Kidney (tissue), 14 donors: ENCODE measurements around the gene SIVA1. TPM values are rescaled to one million over a fixed set of nuclear protein-coding genes. Genes with fewer than 3 reads are reported as not detected.
A peak's percentile ranks its signal among the peaks of the same experiment; 100 is the strongest.

Experiments used
- DNase-seq, 5 donors: peaks; one replicate each; pipeline ENCODE4 v3.0.0-alpha.2; 2013 to 2020
- FAIRE-seq: peaks from 2 replicates; lab custom pipeline; 2012; peaks lifted over from hg19 to GRCh38; lab: Jason Lieb, UNC
- H3K27ac ChIP-seq, 2 donors: one replicate each; pipeline ENCODE4 v1.7.0; 2013; ENCODE audit warnings: low read depth in 2 of 2, low read length in 2 of 2, inconsistent platforms in 1 of 2
- H3K27me3 ChIP-seq: one replicate; pipeline ENCODE4 v1.7.1; 2013; ENCODE audit warnings: low read length, inconsistent platforms; ENCODE audit not compliant: control insufficient read depth, insufficient read depth
- H3K36me3 ChIP-seq, 3 donors: one replicate each; pipeline versions ENCODE4 v1.7.0 to v1.7.1; 2013; ENCODE audit warnings: low read length in 3 of 3, control low read depth in 1 of 3, inconsistent platforms in 1 of 3; ENCODE audit not compliant: insufficient read depth in 3 of 3, control insufficient read depth in 2 of 3
- H3K4me1 ChIP-seq, 3 donors: one replicate each; pipeline versions ENCODE4 v1.7.0 to v1.7.1; 2013; ENCODE audit warnings: low read length in 3 of 3, inconsistent platforms in 1 of 3, low read depth in 1 of 3; ENCODE audit not compliant: control insufficient read depth in 2 of 3, insufficient read depth in 2 of 3
- H3K4me3 ChIP-seq, 3 donors: one replicate each; pipeline versions ENCODE4 v1.7.0 to v1.8.1; 2013; ENCODE audit warnings: low read length in 3 of 3, control low read depth in 1 of 3, inconsistent platforms in 1 of 3
- H3K9ac ChIP-seq, 3 donors: one replicate each; pipeline versions ENCODE4 v1.7.0 to v1.7.1; 2013; ENCODE audit warnings: low read length in 3 of 3, control low read depth in 1 of 3, inconsistent platforms in 1 of 3
- H3K9me3 ChIP-seq, 3 donors: one replicate each; pipeline versions ENCODE4 v1.7.0 to v1.7.1; 2013; ENCODE audit warnings: low read length in 3 of 3, control low read depth in 1 of 3, inconsistent platforms in 1 of 3; ENCODE audit not compliant: control insufficient read depth in 2 of 3, insufficient read depth in 1 of 3
- CTCF ChIP-seq: IDR thresholded peaks from 3 replicates; pipeline ENCODE4 v1.5.1; 2012; ENCODE audit warnings: mild to moderate bottlenecking, moderate library complexity, borderline replicate concordance; ENCODE audit not compliant: insufficient read depth; ENCODE audit errors: extremely low read depth
- intact Hi-C: fragments of 100-400 bp; cut with DNase I; formaldehyde crosslinking; loops from one replicate; pipeline ENCODE4 v1.11.1; 2022
- polyA plus RNA-seq: library from polyadenylated mRNA; stranded (reverse); fragments of 350-450 nt; fragmentation: Illumina TruSeq; extraction: RNeasy Lipid Tissue Mini Kit (QIAGEN cat#74804); gene quantifications from one replicate; pipeline ENCODE4 v1.2.3, GENCODE V29; 2014; ENCODE audit warnings: low read depth, low replicate concordance; ENCODE audit not compliant: insufficient read depth
- total RNA-seq: library from RNA; stranded (reverse); fragmentation: NEBNext Ultra II Directional; extraction: Animal tissue kit (Norgen Biotek cat#: 25700); gene quantifications from one replicate; pipeline ENCODE4 v1.2.1, GENCODE V29; 2021
- donor health status: control.
- donor health status: control.
- donor health status: control.
- donor health status: control.
- donor health status: control.
- donor health status: DM: yes; HTN: yes; CAD: no.
- donor health status: Normal renal cell carcinoma (clear cell type).

Gene SIVA1
- total and polyA plus RNA-seq, 2 donors from 2014 or later, result 65.7 to 124 TPM

GRCh38 chr14:104804481-104805325 lies 51.8 kb downstream of the SIVA1 start:
- DNase-seq (peak in 1 of 5 donors; percentile 60), FAIRE-seq (no peak)
- Histone ChIP-seq H3K27ac (no peak overlapping the region), H3K4me3 (no peak overlapping the region), H3K9me3 (no peaks in the 10 kb centered on the region), H3K9ac (no peak overlapping the region), H3K4me1 (peaks cover 0 to 22% (median 15%) of the 10 kb centered on the region in 3 donors), H3K27me3 (no peaks in the 10 kb centered on the region), H3K36me3 (no peaks in the 10 kb centered on the region)
- no peak for TF ChIP-seq CTCF
- intact Hi-C loops, result no loop called here

GRCh38 chr14:104805326-104805678 lies 52.4 kb downstream of the SIVA1 start:
- Histone ChIP-seq H3K9me3 (no peaks in the 10 kb centered on the region), H3K9ac (no peak overlapping the region), H3K4me3 (no peak overlapping the region), H3K27ac (no peak overlapping the region), H3K36me3 (no peaks in the 10 kb centered on the region), H3K27me3 (no peaks in the 10 kb centered on the region), H3K4me1 (peaks cover 0 to 22% (median 15%) of the 10 kb centered on the region in 3 donors)
- FAIRE-seq, result no peak
- DNase-seq, result peak in 1 of 5 donors; percentile 90
- TF ChIP-seq CTCF, result no peak
- intact Hi-C loops, result no loop called here

GRCh38 chr14:104805941-104806624 lies 53.1 kb downstream of the SIVA1 start:
- intact Hi-C loops, result no loop called here
- no peak for FAIRE-seq
- Histone ChIP-seq H3K36me3 (no peaks in the 10 kb centered on the region), H3K27ac (no peak overlapping the region), H3K9me3 (no peaks in the 10 kb centered on the region), H3K4me1 (peaks cover 0 to 21% (median 15%) of the 10 kb centered on the region in 3 donors), H3K9ac (no peak overlapping the region), H3K27me3 (no peaks in the 10 kb centered on the region), H3K4me3 (no peak overlapping the region)
- TF ChIP-seq CTCF, result no peak
- peak in 1 of 5 donors; percentile 72 for DNase-seq
